H1 (cell line): Measurements from ENCODE around the gene FITM1. TPM values are rescaled to one million over a fixed set of nuclear protein-coding genes. Genes with fewer than 3 reads are reported as not detected.

Experiments used
- CBX8 ChIP-seq: fragments of 300-800, 300-1000 bp; sonication (generic); IDR thresholded peaks from 2 replicates; pipeline ENCODE4 v1.7.1; 2016; ENCODE audit warnings: low read depth, low read length, borderline replicate concordance
- CEBPB ChIP-seq: IDR thresholded peaks from 2 replicates; pipeline ENCODE4 v1.6.1; 2012; ENCODE audit warnings: low read depth, low read length
- EGR1 ChIP-seq: IDR thresholded peaks from 2 replicates; pipeline ENCODE4 v1.6.1; 2011; ENCODE audit warnings: low read depth, low read length, borderline replicate concordance
- HDAC2 ChIP-seq, 2 experiments: fragments of 300-600 bp in 1 of 2; sonication (generic) in 1 of 2; IDR thresholded peaks; 2 replicates each; pipeline ENCODE4 v1.6.1; 2011 to 2012; ENCODE audit warnings: low read depth in 2 of 2, low read length in 2 of 2, mild to moderate bottlenecking in 2 of 2, moderate library complexity in 2 of 2, borderline replicate concordance in 1 of 2, inconsistent platforms in 1 of 2
- HDAC6 ChIP-seq: IDR thresholded peaks from one replicate; pipeline ENCODE4 v1.7.1; 2012; ENCODE audit warnings: low read depth, mild to moderate bottlenecking, inconsistent platforms, low read length, moderate library complexity
- RBBP5 ChIP-seq: IDR thresholded peaks from 2 replicates; pipeline ENCODE4 v1.7.1; 2012; ENCODE audit warnings: low read depth, mild to moderate bottlenecking, inconsistent platforms, low read length, moderate library complexity, borderline replicate concordance
- SAP30 ChIP-seq: fragments of 300-600 bp; sonication (generic); IDR thresholded peaks from 2 replicates; pipeline ENCODE4 v1.7.1; 2012; ENCODE audit warnings: low read length, moderate library complexity, mild to moderate bottlenecking, inconsistent platforms; ENCODE audit not compliant: insufficient read depth, insufficient replicate concordance
- SP2 ChIP-seq: IDR thresholded peaks from 2 replicates; pipeline ENCODE4 v1.6.1; 2012; ENCODE audit warnings: mild to moderate bottlenecking, low read length, inconsistent platforms
- polyA plus RNA-seq, 7 experiments: library from polyadenylated mRNA; depleted of rRNA in 3 of 7; stranded (reverse) in 5 of 7; unstranded in 2 of 7; fragments of >200 nt in 5 of 7; fragments of 200-250 nt in 2 of 7; gene quantifications; 1 replicate in 5 of 7; 2 replicates in 1 of 7; 4 replicates in 1 of 7; pipeline versions ENCODE4 v1.2.1 to v1.2.3, GENCODE V29; 2011 to 2013; ENCODE audit warnings: missing spikeins in 2 of 7, mixed read lengths in 2 of 7
- total RNA-seq: library from RNA; stranded (reverse); fragmentation: NEBNext Ultra II Directional; extraction: Animal tissue kit (Norgen Biotek cat#: 25700); gene quantifications from 2 replicates; pipeline ENCODE4 v1.2.1, GENCODE V29; 2021
- TF ChIP-seq, protein P1 (sequence below): fragments of 300-600 bp; sonication (generic); IDR thresholded peaks from 2 replicates; pipeline ENCODE4 v1.7.1; 2012; ENCODE audit warnings: low read length, moderate library complexity, mild to moderate bottlenecking, inconsistent platforms; ENCODE audit not compliant: insufficient replicate concordance

The FITM1 gene
- total and polyA plus RNA-seq, 2 of the 8 experiments (the other 6 are each of a cell fraction or from before 2014, with no cell fraction given): 0.53 to 0.76 TPM

DNA sequence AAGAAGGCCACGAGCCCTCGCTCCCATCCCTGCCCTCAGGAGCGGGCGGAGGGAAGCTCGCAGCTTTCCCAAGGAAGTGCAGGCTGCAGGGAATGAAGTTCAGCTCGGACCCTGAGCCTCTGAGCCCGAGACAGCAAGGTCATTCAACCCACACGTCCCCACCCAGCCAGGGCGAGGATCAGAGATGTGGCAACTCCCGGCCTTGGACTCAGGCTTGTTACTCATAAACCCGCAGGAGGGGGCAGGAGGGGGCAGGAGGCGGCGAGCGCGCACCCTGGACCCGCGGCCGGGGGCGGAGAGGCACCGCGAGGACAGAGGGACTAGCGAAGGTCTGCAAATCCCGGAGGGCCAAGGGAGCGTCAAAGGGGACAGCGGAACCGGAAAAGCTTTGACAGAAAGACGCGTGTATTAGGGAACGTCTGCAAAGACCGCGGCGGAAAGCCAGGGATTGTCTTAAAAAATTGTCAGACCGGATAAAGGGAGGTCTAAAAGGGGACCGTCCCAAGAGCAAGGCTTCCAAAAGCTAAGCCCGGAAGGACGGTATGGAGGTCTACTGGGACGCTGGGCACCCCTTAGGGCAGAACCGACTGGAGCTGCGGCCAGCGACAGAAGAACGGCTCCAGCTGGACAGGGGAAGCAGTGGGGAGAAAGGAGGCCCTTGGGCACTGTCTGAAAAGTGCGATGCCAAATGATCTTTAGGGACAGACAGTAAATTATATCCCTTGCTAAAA, 16.5 kb upstream of the FITM1 start (continued):
- TF ChIP-seq CEBPB (0 out of 2 replicates have a peak, but pooled peaks have one; percentile 4), SP2 (no peak), HDAC2 (IDR thresholded peaks at IDR 0.05; ENCODE audit: borderline replicate concordance in 1 of 2, low read depth in 2 of 2, low read length in 2 of 2) (peak in 1 of 2 experiments; percentile 8; a peak in 2 of 4 replicates), RBBP5 (peak; percentile 73; the same call in 1 of the 2 replicates), HDAC6 (no peak), SAP30 (peak; percentile 92), EGR1 (no peak), CBX8 (no peak)
- TF ChIP-seq, protein P1, sequence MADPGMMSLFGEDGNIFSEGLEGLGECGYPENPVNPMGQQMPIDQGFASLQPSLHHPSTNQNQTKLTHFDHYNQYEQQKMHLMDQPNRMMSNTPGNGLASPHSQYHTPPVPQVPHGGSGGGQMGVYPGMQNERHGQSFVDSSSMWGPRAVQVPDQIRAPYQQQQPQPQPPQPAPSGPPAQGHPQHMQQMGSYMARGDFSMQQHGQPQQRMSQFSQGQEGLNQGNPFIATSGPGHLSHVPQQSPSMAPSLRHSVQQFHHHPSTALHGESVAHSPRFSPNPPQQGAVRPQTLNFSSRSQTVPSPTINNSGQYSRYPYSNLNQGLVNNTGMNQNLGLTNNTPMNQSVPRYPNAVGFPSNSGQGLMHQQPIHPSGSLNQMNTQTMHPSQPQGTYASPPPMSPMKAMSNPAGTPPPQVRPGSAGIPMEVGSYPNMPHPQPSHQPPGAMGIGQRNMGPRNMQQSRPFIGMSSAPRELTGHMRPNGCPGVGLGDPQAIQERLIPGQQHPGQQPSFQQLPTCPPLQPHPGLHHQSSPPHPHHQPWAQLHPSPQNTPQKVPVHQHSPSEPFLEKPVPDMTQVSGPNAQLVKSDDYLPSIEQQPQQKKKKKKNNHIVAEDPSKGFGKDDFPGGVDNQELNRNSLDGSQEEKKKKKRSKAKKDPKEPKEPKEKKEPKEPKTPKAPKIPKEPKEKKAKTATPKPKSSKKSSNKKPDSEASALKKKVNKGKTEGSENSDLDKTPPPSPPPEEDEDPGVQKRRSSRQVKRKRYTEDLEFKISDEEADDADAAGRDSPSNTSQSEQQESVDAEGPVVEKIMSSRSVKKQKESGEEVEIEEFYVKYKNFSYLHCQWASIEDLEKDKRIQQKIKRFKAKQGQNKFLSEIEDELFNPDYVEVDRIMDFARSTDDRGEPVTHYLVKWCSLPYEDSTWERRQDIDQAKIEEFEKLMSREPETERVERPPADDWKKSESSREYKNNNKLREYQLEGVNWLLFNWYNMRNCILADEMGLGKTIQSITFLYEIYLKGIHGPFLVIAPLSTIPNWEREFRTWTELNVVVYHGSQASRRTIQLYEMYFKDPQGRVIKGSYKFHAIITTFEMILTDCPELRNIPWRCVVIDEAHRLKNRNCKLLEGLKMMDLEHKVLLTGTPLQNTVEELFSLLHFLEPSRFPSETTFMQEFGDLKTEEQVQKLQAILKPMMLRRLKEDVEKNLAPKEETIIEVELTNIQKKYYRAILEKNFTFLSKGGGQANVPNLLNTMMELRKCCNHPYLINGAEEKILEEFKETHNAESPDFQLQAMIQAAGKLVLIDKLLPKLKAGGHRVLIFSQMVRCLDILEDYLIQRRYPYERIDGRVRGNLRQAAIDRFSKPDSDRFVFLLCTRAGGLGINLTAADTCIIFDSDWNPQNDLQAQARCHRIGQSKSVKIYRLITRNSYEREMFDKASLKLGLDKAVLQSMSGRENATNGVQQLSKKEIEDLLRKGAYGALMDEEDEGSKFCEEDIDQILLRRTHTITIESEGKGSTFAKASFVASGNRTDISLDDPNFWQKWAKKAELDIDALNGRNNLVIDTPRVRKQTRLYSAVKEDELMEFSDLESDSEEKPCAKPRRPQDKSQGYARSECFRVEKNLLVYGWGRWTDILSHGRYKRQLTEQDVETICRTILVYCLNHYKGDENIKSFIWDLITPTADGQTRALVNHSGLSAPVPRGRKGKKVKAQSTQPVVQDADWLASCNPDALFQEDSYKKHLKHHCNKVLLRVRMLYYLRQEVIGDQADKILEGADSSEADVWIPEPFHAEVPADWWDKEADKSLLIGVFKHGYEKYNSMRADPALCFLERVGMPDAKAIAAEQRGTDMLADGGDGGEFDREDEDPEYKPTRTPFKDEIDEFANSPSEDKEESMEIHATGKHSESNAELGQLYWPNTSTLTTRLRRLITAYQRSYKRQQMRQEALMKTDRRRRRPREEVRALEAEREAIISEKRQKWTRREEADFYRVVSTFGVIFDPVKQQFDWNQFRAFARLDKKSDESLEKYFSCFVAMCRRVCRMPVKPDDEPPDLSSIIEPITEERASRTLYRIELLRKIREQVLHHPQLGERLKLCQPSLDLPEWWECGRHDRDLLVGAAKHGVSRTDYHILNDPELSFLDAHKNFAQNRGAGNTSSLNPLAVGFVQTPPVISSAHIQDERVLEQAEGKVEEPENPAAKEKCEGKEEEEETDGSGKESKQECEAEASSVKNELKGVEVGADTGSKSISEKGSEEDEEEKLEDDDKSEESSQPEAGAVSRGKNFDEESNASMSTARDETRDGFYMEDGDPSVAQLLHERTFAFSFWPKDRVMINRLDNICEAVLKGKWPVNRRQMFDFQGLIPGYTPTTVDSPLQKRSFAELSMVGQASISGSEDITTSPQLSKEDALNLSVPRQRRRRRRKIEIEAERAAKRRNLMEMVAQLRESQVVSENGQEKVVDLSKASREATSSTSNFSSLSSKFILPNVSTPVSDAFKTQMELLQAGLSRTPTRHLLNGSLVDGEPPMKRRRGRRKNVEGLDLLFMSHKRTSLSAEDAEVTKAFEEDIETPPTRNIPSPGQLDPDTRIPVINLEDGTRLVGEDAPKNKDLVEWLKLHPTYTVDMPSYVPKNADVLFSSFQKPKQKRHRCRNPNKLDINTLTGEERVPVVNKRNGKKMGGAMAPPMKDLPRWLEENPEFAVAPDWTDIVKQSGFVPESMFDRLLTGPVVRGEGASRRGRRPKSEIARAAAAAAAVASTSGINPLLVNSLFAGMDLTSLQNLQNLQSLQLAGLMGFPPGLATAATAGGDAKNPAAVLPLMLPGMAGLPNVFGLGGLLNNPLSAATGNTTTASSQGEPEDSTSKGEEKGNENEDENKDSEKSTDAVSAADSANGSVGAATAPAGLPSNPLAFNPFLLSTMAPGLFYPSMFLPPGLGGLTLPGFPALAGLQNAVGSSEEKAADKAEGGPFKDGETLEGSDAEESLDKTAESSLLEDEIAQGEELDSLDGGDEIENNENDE: no peak
